Fibroblast of lung (primary cell): Measurements from ENCODE around the gene ETFA. TPM values are rescaled to one million over a fixed set of nuclear protein-coding genes. Genes with fewer than 3 reads are reported as not detected.

Experiments
- DNase-seq, 2 donors: peaks; one replicate each; pipeline versions ENCODE4 v3.0.0 to v3.0.0-alpha.2; 2010; ENCODE audit warnings: low read depth in 2 of 2
- H2AFZ ChIP-seq: 2 replicates; pipeline ENCODE4 v1.5.1; 2012; ENCODE audit warnings: low read length, control low read depth, inconsistent platforms
- H3K27ac ChIP-seq: 2 replicates; pipeline ENCODE4 v1.5.1; 2011; ENCODE audit warnings: low read length, control low read depth; ENCODE audit not compliant: insufficient read depth
- H3K27me3 ChIP-seq: 2 replicates; pipeline ENCODE4 v1.5.1; 2011; ENCODE audit warnings: mild to moderate bottlenecking, low read length; ENCODE audit not compliant: control insufficient read depth, insufficient read depth
- H3K36me3 ChIP-seq: 2 replicates; pipeline ENCODE4 v1.5.1; 2011; ENCODE audit warnings: low read length; ENCODE audit not compliant: control insufficient read depth, insufficient read depth
- H3K4me1 ChIP-seq: 2 replicates; pipeline ENCODE4 v1.5.1; 2011; ENCODE audit warnings: low read length; ENCODE audit not compliant: control insufficient read depth, insufficient read depth; ENCODE audit errors: extremely low read depth
- H3K4me2 ChIP-seq: 2 replicates; pipeline ENCODE4 v1.5.1; 2011; ENCODE audit warnings: low read length, control low read depth; ENCODE audit not compliant: insufficient read depth; ENCODE audit errors: extremely low read depth
- H3K4me3 ChIP-seq, 4 experiments: fragments of 200-600 bp in 1 of 4; sonication (generic) in 1 of 4; replicated peaks in 1 of 4; 2 replicates each; pipeline ENCODE4 v1.5.1; 2011 to 2016; ENCODE audit warnings: low read length in 4 of 4, low read depth in 3 of 4, mild to moderate bottlenecking in 3 of 4, control low read depth in 2 of 4, inconsistent platforms in 1 of 4, mixed read lengths in 1 of 4; ENCODE audit not compliant: insufficient read depth in 1 of 4; ENCODE audit errors: control extremely low read depth in 1 of 4
- H3K79me2 ChIP-seq: 2 replicates; pipeline ENCODE4 v1.5.1; 2012; ENCODE audit warnings: mild to moderate bottlenecking, low read length, inconsistent platforms; ENCODE audit not compliant: control insufficient read depth, insufficient read depth
- H3K9ac ChIP-seq: 2 replicates; pipeline ENCODE4 v1.5.1; 2011; ENCODE audit warnings: mild to moderate bottlenecking, low read length, control low read depth; ENCODE audit not compliant: insufficient read depth
- H3K9me3 ChIP-seq: 2 replicates; pipeline ENCODE4 v1.5.1; 2012; ENCODE audit warnings: low read depth, low read length; ENCODE audit not compliant: control insufficient read depth, insufficient read depth
- H4K20me1 ChIP-seq: 2 replicates; pipeline ENCODE4 v1.5.1; 2011; ENCODE audit warnings: low read length; ENCODE audit not compliant: control insufficient read depth, insufficient read depth; ENCODE audit errors: extremely low read depth
- CTCF ChIP-seq, 2 donors: IDR thresholded peaks in 1 of 2; conservative IDR thresholded peaks in 1 of 2; 1 replicate in 1 of 2; 2 replicates in 1 of 2; pipeline ENCODE4 v1.5.1; 2011 to 2012; ENCODE audit warnings: low read length in 2 of 2, control low read depth in 1 of 2, inconsistent platforms in 1 of 2, low read depth in 1 of 2, mild to moderate bottlenecking in 1 of 2
- EZH2 ChIP-seq: IDR thresholded peaks from 2 replicates; pipeline ENCODE4 v1.5.1; 2012; ENCODE audit warnings: low read length, control low read depth, mild to moderate bottlenecking; ENCODE audit errors: missing control alignments
- polyA plus RNA-seq, 2 donors: library from polyadenylated mRNA; depleted of rRNA in 1 of 2; stranded (reverse) in 1 of 2; unstranded in 1 of 2; fragments of >200 nt; gene quantifications; 2 replicates each; pipeline ENCODE4 v1.2.1, GENCODE V29; 2011 to 2012; ENCODE audit warnings: missing spikeins in 1 of 2
- total RNA-seq: library from RNA; depleted of rRNA; stranded (reverse); fragments of >200 nt; gene quantifications from 2 replicates; pipeline ENCODE4 v1.2.1, GENCODE V29; 2014

ETFA gene
- total and polyA plus RNA-seq, 2 donors (not counting 1 experiment from before 2014, with no cell fraction given) = 129 to 161 TPM

DNA sequence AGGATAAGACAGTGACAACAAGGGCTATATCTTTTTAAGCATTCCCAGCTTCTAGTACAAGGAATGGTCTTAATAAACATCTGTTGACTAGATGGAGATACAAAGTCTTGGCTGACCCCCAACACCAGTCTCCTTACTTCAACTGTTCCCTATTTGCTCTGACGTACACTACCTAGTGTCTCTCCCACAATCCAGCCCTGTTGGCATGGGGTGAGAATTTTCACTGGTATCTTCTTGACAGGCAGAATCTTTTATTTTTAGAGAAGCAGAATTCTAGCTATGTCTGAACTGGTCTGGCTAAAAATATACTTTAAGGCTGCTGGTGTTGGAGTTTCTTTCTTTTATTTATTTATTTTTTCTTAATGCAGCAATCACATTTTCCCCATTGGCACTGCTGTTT lies 82.0 kb downstream of the ETFA start:
- no peak for DNase-seq
- Histone ChIP-seq H3K27me3 (no peaks in the 10 kb centered on the region), H3K9ac (no peak overlapping the region), H3K79me2 (no peaks in the 10 kb centered on the region), H4K20me1 (no peaks in the 10 kb centered on the region), H3K4me1 (no peaks in the 10 kb centered on the region), H3K36me3 (peaks cover 3% of the 10 kb centered on the region), H3K9me3 (no peaks in the 10 kb centered on the region), H2AFZ (no peak overlapping the region), H3K4me2 (no peak overlapping the region), H3K27ac (no peak overlapping the region), H3K4me3 (no peak overlapping the region)
- TF ChIP-seq EZH2 = no peak
- TF ChIP-seq CTCF (conservative IDR thresholded peaks at IDR 0.05 in 1 of 2, IDR thresholded peaks at IDR 0.05 in 1 of 2; ENCODE audit: low read depth in 1 of 2, low read length in 2 of 2) = no peak

DNA sequence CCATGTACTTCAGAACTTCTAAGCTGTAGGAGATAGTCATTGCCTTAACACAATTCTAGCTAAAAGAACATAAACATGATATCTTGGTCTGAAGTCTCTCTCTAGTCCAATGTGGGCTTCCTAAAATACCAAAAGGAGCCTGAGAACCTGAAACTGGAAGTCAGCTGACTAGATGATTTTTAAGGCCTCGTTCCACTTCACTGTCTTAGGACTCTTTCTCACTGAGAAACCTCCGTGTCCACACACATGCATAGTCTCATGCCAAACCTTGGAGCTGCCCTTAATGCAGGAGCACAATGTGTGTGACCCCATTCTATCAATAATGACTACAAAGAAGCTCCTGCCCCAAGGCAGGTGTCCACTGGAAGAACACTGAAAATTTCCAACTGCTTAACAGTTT lies 87.7 kb downstream of the ETFA start:
- H3K4me1 ChIP-seq = no peaks in the 10 kb centered on the region
- no peak for TF ChIP-seq CTCF (conservative IDR thresholded peaks at IDR 0.05 in 1 of 2, IDR thresholded peaks at IDR 0.05 in 1 of 2; ENCODE audit: low read depth in 1 of 2, low read length in 2 of 2)
- TF ChIP-seq EZH2 = no peak
- no peak overlapping the region for H3K4me2 ChIP-seq
- H3K36me3 ChIP-seq = peaks cover 2% of the 10 kb centered on the region
- no peak overlapping the region for H3K4me3 ChIP-seq
- no peak for DNase-seq
- no peaks in the 10 kb centered on the region for H3K79me2 ChIP-seq
- H2AFZ ChIP-seq = no peak overlapping the region
- H3K9me3 ChIP-seq = no peaks in the 10 kb centered on the region
- no peak overlapping the region for H3K9ac ChIP-seq
- H3K27me3 ChIP-seq = no peaks in the 10 kb centered on the region
- H4K20me1 ChIP-seq = no peaks in the 10 kb centered on the region
- no peak overlapping the region for H3K27ac ChIP-seq

DNA sequence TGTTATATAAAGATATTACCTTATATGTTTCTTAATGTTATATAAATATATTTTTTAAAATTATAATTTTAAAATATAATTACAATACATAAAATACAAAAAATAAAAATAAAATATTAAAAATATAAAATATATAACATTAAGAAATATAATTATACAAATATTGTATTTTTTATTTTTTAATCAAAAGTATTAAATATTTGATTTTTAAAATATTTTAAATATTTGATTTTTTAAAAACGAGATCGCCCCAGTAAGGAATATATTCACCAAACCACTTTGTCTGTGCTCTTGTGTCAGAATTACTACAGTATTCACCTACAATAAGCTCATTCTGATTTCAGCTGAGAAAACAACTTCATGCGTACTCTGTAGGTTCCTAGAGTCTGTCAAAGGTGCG lies 89.1 kb downstream of the ETFA start:
- H3K27me3 ChIP-seq = no peaks in the 10 kb centered on the region
- H3K4me3 ChIP-seq = no peak overlapping the region
- TF ChIP-seq EZH2 (no peak), CTCF (conservative IDR thresholded peaks at IDR 0.05 in 1 of 2, IDR thresholded peaks at IDR 0.05 in 1 of 2; ENCODE audit: low read depth in 1 of 2, low read length in 2 of 2) (no peak)

More for the DNA sequence above, 89.1 kb downstream of the ETFA start:
- no peak overlapping the region for H3K27ac ChIP-seq
- no peaks in the 10 kb centered on the region for H4K20me1 ChIP-seq
- H3K79me2 ChIP-seq = no peaks in the 10 kb centered on the region
- H3K36me3 ChIP-seq = peaks cover 2% of the 10 kb centered on the region
- no peak for DNase-seq
- H3K4me1 ChIP-seq = peaks cover 2% of the 10 kb centered on the region
- H2AFZ ChIP-seq = no peak overlapping the region
- H3K9me3 ChIP-seq = no peaks in the 10 kb centered on the region
- no peak overlapping the region for H3K4me2 ChIP-seq
- H3K9ac ChIP-seq = no peak overlapping the region
